PC-3 (cell line): ENCODE measurements around the gene MARK2. TPM values are rescaled to one million over a fixed set of nuclear protein-coding genes. Genes with fewer than 3 reads are reported as not detected.
A peak's percentile ranks its signal among the peaks of the same experiment; 100 is the strongest.

Source experiments
- ATAC-seq: fragments of 200-7000 bp; cut with Tn5 transposase; 2 replicates; pipeline ENCODE4 v1.9.1; 2020; ENCODE audit warnings: mild to moderate bottlenecking, moderate library complexity
- BruUV-seq: library from RNA; stranded (reverse); fragments of 400-500 nt; replicated peaks from 2 replicates; lab custom pipeline; 2021; lab: Mats Ljungman, UMichigan
- CTCF ChIA-PET: fragments of 300-600 bp; sonication (Branson Sonifier 250); formaldehyde crosslinking; loops from one replicate; lab custom pipeline; 2022; ENCODE audit warnings: antibody characterized with exemption; lab: Charles Lee
- POLR2A ChIA-PET: fragments of 300-600 bp; sonication (Branson Sonifier 250); formaldehyde crosslinking; loops from one replicate; lab custom pipeline; 2022; ENCODE audit warnings: antibody characterized with exemption; ENCODE audit not compliant: unreplicated experiment; lab: Charles Lee
- DNase-seq: peaks from one replicate; pipeline ENCODE4 v3.0.0-alpha.2; 2015
- H2AFZ ChIP-seq: fragments of 300-600 bp; sonication (generic); 2 replicates; pipeline ENCODE4 v1.6.0; 2016; ENCODE audit warnings: antibody characterized with exemption, low read length
- H3F3A ChIP-seq: fragments of 300-600 bp; sonication (generic); one replicate; pipeline ENCODE4 v1.6.0; 2017; ENCODE audit warnings: antibody characterized with exemption, low read length, control low read depth, mild to moderate bottlenecking; ENCODE audit not compliant: unreplicated experiment
- H3K27ac ChIP-seq: fragments of 300-600 bp; sonication (generic); 2 replicates; pipeline ENCODE4 v1.5.1; 2016; ENCODE audit warnings: mild to moderate bottlenecking, low read length
- H3K27me3 ChIP-seq: fragments of 300-600 bp; sonication (generic); 2 replicates; pipeline ENCODE4 v1.6.1; 2016; ENCODE audit warnings: low read length, mixed read lengths
- H3K36me3 ChIP-seq: fragments of 300-600 bp; sonication (generic); 2 replicates; pipeline ENCODE4 v1.6.1; 2016; ENCODE audit warnings: low read depth, mixed run types, low read length, mixed read lengths
- H3K4me1 ChIP-seq: fragments of 300-600 bp; sonication (generic); 2 replicates; pipeline ENCODE4 v1.5.1; 2016; ENCODE audit warnings: low read length; ENCODE audit not compliant: insufficient read depth
- H3K4me2 ChIP-seq: fragments of 300-600 bp; sonication (generic); 2 replicates; pipeline ENCODE4 v1.6.0; 2016; ENCODE audit warnings: low read length
- H3K4me3 ChIP-seq: fragments of 300-600 bp; sonication (generic); 2 replicates; pipeline ENCODE4 v1.5.1; 2016; ENCODE audit warnings: mild to moderate bottlenecking, low read length, mixed read lengths
- H3K79me2 ChIP-seq: fragments of 300-600 bp; sonication (generic); 2 replicates; pipeline ENCODE4 v1.6.1; 2017; ENCODE audit warnings: low read length, mixed read lengths
- H3K9ac ChIP-seq: fragments of 300-600 bp; sonication (generic); 2 replicates; pipeline ENCODE4 v1.6.0; 2016; ENCODE audit warnings: mild to moderate bottlenecking, low read length
- H3K9me2 ChIP-seq: fragments of 300-600 bp; sonication (generic); replicated peaks from 2 replicates; pipeline ENCODE4 v1.6.1; 2016; ENCODE audit warnings: mixed run types, low read length, mixed read lengths
- H3K9me3 ChIP-seq: fragments of 300-600 bp; sonication (generic); 2 replicates; pipeline ENCODE4 v1.6.1; 2016; ENCODE audit warnings: low read length, mixed read lengths
- H4K20me1 ChIP-seq: fragments of 300-600 bp; sonication (generic); 2 replicates; pipeline ENCODE4 v1.6.1; 2016; ENCODE audit warnings: low read length, mixed read lengths
- EZH2 ChIP-seq: fragments of 300-600 bp; sonication (generic); IDR thresholded peaks from one replicate; pipeline ENCODE4 v1.6.1; 2017; ENCODE audit warnings: antibody characterized with exemption, mild to moderate bottlenecking, low read length; ENCODE audit not compliant: unreplicated experiment
- EZH2phosphoT487 ChIP-seq: fragments of 300-600 bp; sonication (generic); IDR thresholded peaks from 2 replicates; pipeline ENCODE4 v1.6.1; 2018; ENCODE audit warnings: mild to moderate bottlenecking, antibody characterized with exemption, low read length, borderline replicate concordance
- intact Hi-C: fragments of 100-400 bp; cut with micrococcal nuclease; formaldehyde crosslinking; loops from 2 replicates; pipeline ENCODE4 v1.9.0; 2023
- total RNA-seq: library from RNA; depleted of rRNA; stranded (reverse); fragments of >200 nt; gene quantifications from 2 replicates; pipeline ENCODE4 v1.2.3, GENCODE V29; 2014
- TF ChIP-seq, protein P1 (sequence below): fragments of 300-600 bp; sonication (generic); conservative IDR thresholded peaks from 2 replicates; pipeline ENCODE4 v1.5.1; 2017; ENCODE audit warnings: antibody characterized with exemption, low read depth, mild to moderate bottlenecking, low read length

Gene MARK2
- total RNA-seq, 1 experiment from 2014 or later, result 60.1 TPM

DNA sequence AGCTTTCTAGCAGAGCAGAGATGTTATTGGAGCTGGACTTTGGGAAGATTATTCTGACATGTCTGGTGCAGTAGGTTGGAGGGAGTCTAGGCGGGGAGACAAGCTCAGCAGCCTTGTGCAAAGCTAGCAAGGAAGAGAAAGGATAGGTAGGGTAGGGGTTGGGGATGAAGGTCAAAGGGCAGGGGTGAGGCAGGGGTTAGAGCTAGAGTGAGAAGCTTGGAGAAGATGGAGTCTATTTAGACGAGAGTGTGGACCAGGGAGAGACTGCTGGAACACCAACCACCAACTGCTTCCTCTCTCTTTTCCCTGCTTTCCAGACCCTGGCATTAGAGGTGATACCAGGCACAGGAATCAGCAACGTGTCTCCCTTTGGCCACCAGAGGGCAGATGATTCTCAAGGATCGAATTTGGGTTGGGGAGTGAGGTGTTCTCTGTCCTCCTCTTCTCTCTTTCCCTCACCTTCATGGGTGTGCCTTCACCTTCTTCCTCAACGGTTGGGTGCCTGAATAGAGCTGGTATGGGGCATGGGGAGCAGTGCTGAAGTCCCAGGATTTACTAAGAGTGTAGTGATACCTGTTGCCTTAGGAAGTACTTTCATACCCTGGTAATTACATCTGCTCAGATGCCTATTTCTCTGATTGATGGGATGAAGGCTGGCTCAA is 1.8 kb upstream of the MARK2 start:
- no peaks in the 10 kb centered on the region for H3K9me3 ChIP-seq
- no peak overlapping the region for H3K9ac ChIP-seq
- no peaks in the 10 kb centered on the region for H3F3A ChIP-seq
- intact Hi-C loops, result loop anchor here (1.0 to 5.0 kb wide), 5 partner anchors 35 to 315 kb away; no protein-coding TSS in a partner anchor
- DNase-seq (peak; percentile 96), ATAC-seq (peak; percentile 19)
- H3K27ac ChIP-seq, result no peak overlapping the region
- H4K20me1 ChIP-seq, result peaks cover 27% of the 10 kb centered on the region
- CTCF ChIA-PET, result interaction anchor here (0.8 to 3.1 kb wide), 8 partner anchors 35 to 109 kb away, joined by 3 to 28 read pairs (median 6); partner anchors contain the start of genes NAA40 and RCOR2
- TF ChIP-seq EZH2, result no peak
- TF ChIP-seq, protein P1, sequence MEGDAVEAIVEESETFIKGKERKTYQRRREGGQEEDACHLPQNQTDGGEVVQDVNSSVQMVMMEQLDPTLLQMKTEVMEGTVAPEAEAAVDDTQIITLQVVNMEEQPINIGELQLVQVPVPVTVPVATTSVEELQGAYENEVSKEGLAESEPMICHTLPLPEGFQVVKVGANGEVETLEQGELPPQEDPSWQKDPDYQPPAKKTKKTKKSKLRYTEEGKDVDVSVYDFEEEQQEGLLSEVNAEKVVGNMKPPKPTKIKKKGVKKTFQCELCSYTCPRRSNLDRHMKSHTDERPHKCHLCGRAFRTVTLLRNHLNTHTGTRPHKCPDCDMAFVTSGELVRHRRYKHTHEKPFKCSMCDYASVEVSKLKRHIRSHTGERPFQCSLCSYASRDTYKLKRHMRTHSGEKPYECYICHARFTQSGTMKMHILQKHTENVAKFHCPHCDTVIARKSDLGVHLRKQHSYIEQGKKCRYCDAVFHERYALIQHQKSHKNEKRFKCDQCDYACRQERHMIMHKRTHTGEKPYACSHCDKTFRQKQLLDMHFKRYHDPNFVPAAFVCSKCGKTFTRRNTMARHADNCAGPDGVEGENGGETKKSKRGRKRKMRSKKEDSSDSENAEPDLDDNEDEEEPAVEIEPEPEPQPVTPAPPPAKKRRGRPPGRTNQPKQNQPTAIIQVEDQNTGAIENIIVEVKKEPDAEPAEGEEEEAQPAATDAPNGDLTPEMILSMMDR, result peak; percentile 95
- H3K79me2 ChIP-seq, result peaks cover 30% of the 10 kb centered on the region
- no TSS peak for BruUV-seq
- H3K4me3 ChIP-seq, result no peak overlapping the region
- no peaks in the 10 kb centered on the region for H3K27me3 ChIP-seq
- H2AFZ ChIP-seq, result peak overlapping the region; percentile 78; the same call in 1 of the 2 replicates
- H3K9me2 ChIP-seq, result no peaks in the 10 kb centered on the region
- POLR2A ChIA-PET, result no interaction called here
- H3K4me2 ChIP-seq, result no peak overlapping the region
- H3K36me3 ChIP-seq, result no peaks in the 10 kb centered on the region
- peaks cover 30% of the 10 kb centered on the region for H3K4me1 ChIP-seq

DNA sequence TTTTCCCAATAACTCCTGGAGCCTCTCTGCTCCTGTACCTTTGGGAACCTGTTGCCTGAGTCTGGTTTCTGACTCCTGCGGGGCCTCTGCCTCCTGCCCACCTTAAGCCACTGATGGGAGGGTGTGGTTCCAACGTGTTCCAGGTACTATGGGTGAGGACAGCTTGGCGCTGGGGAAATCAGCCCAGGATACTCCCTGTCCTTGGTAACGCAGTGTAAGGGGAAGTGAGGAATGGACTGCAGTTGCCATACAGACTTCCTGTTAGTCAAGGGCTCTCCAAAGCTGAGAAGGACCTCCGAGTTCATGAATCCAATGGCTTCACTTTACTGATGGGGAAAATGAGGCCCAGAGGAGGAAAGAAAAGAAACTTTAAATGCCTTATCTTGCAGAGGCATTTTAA is 1.2 kb upstream of the MARK2 start:
- Histone ChIP-seq H3K4me3 (peak overlapping the region; percentile 75), H3K79me2 (peaks cover 36% of the 10 kb centered on the region), H3K4me1 (peaks cover 36% of the 10 kb centered on the region), H3K27me3 (no peaks in the 10 kb centered on the region), H2AFZ (peak overlapping the region; percentile 78), H3K9ac (peak overlapping the region; percentile 56; the same call in 1 of the 2 replicates), H3K9me2 (no peaks in the 10 kb centered on the region), H4K20me1 (peaks cover 32% of the 10 kb centered on the region), H3K36me3 (no peaks in the 10 kb centered on the region), H3K9me3 (no peaks in the 10 kb centered on the region), H3F3A (no peaks in the 10 kb centered on the region), H3K27ac (no peak overlapping the region), H3K4me2 (peak overlapping the region; percentile 81)
- no TSS peak for BruUV-seq
- TF ChIP-seq, protein P1, result no peak
- TF ChIP-seq EZH2phosphoT487, result no peak
- TF ChIP-seq EZH2, result no peak
- no peak for DNase-seq
- ATAC-seq, result no peak
- POLR2A ChIA-PET, result interaction anchor here (1.1 kb wide), 1 partner anchor 97 kb away, joined by 4 read pairs; no protein-coding TSS in a partner anchor
- CTCF ChIA-PET, result interaction anchor here (0.8 to 3.1 kb wide), 7 partner anchors 34 to 108 kb away, joined by 3 to 28 read pairs (median 7); partner anchors contain the start of genes NAA40 and RCOR2
- intact Hi-C loops, result loop anchor here (1.0 to 5.0 kb wide), 6 partner anchors 35 to 315 kb away; no protein-coding TSS in a partner anchor
